BLaER1 (cell line): ENCODE data around the gene CPT1A.
"Not testable (repeated sequence)": the region's sequence is repeated elsewhere in the genome, so short reads cannot be mapped to it uniquely, and the experiment has no call there.

Experiments
- H3K27ac ChIP-seq: shearing (Covaris generic); formaldehyde crosslinking; 2 replicates; pipeline ENCODE4 v1.8.1; 2022
- H3K27me3 ChIP-seq: shearing (Covaris generic); formaldehyde crosslinking; 2 replicates; pipeline ENCODE4 v1.8.1; 2022
- H3K36me3 ChIP-seq: shearing (Covaris generic); formaldehyde crosslinking; 2 replicates; pipeline ENCODE4 v1.8.1; 2022
- H3K4me1 ChIP-seq: shearing (Covaris generic); formaldehyde crosslinking; 2 replicates; pipeline ENCODE4 v1.8.1; 2022
- H3K4me2 ChIP-seq: shearing (Covaris generic); formaldehyde crosslinking; 2 replicates; pipeline ENCODE4 v1.8.1; 2022
- H3K4me3 ChIP-seq: shearing (Covaris generic); formaldehyde crosslinking; 2 replicates; pipeline ENCODE4 v1.8.1; 2022
- H3K9ac ChIP-seq: shearing (Covaris generic); formaldehyde crosslinking; 2 replicates; pipeline ENCODE4 v1.8.1; 2022
- H3K9me3 ChIP-seq: shearing (Covaris generic); formaldehyde crosslinking; 2 replicates; pipeline ENCODE4 v1.8.1; 2022
- H4K20me1 ChIP-seq: shearing (Covaris generic); formaldehyde crosslinking; 2 replicates; pipeline ENCODE4 v1.8.1; 2022
- Cebpa-rat ChIP-seq: shearing (Covaris generic); IDR thresholded peaks from 2 replicates; pipeline ENCODE4 v1.8.1; 2022

CPT1A gene

GRCh38 chr11:68870470-68870869 is 28.8 kb upstream of the CPT1A start:
- no peak overlapping the region for H3K9ac ChIP-seq
- H3K27ac ChIP-seq = no peak overlapping the region
- H4K20me1 ChIP-seq = peaks cover 19% of the 10 kb centered on the region; the same call in 1 of the 2 replicates
- no peaks in the 10 kb centered on the region for H3K36me3 ChIP-seq
- H3K4me3 ChIP-seq = peak overlapping the region; percentile 35; the same call in 1 of the 2 replicates
- H3K4me2 ChIP-seq = peak overlapping the region; percentile 79
- H3K9me3 ChIP-seq = no peaks in the 10 kb centered on the region
- peaks cover 29% of the 10 kb centered on the region for H3K27me3 ChIP-seq
- peaks cover 74% of the 10 kb centered on the region for H3K4me1 ChIP-seq
- no peak for TF ChIP-seq Cebpa-rat

GRCh38 chr11:68868221-68868835 is 26.6 kb upstream of the CPT1A start:
- peaks cover 19% of the 10 kb centered on the region; the same call in 1 of the 2 replicates for H4K20me1 ChIP-seq
- no peak overlapping the region for H3K4me2 ChIP-seq
- H3K27ac ChIP-seq = no peak overlapping the region
- H3K9me3 ChIP-seq = peaks cover 11% of the 10 kb centered on the region
- peaks cover 29% of the 10 kb centered on the region for H3K27me3 ChIP-seq
- no peaks in the 10 kb centered on the region for H3K36me3 ChIP-seq
- TF ChIP-seq Cebpa-rat = no peak
- H3K4me1 ChIP-seq = peaks cover 53% of the 10 kb centered on the region
- no peak overlapping the region for H3K9ac ChIP-seq
- no peak overlapping the region for H3K4me3 ChIP-seq

GRCh38 chr11:68867066-68867465 is 25.4 kb upstream of the CPT1A start:
- H3K9ac ChIP-seq = no peak overlapping the region
- peak overlapping the region; percentile 62 for H3K4me2 ChIP-seq
- no peaks in the 10 kb centered on the region for H3K36me3 ChIP-seq
- peaks cover 21% of the 10 kb centered on the region for H3K9me3 ChIP-seq
- peaks cover 29% of the 10 kb centered on the region for H3K27me3 ChIP-seq
- H3K27ac ChIP-seq = no peak overlapping the region
- H3K4me1 ChIP-seq = peaks cover 40% of the 10 kb centered on the region
- H4K20me1 ChIP-seq = peaks cover 19% of the 10 kb centered on the region; the same call in 1 of the 2 replicates
- no peak overlapping the region for H3K4me3 ChIP-seq
- TF ChIP-seq Cebpa-rat = no peak

- no peak for TF ChIP-seq Cebpa-rat
- peaks cover 25% of the 10 kb centered on the region for H3K4me1 ChIP-seq
- H3K36me3 ChIP-seq = no peaks in the 10 kb centered on the region
- no peak overlapping the region for H3K4me2 ChIP-seq
- no peak overlapping the region for H3K4me3 ChIP-seq
- H3K9ac ChIP-seq = no peak overlapping the region
- H3K27me3 ChIP-seq = peaks cover 22% of the 10 kb centered on the region
- peaks cover 14% of the 10 kb centered on the region; the same call in 1 of the 2 replicates for H4K20me1 ChIP-seq
- H3K27ac ChIP-seq = no peak overlapping the region
- peaks cover 26% of the 10 kb centered on the region for H3K9me3 ChIP-seq
These were observed 23.5 kb upstream of the CPT1A start for GRCh38 chr11:68865241-68865640.

GRCh38 chr11:68863553-68864265 is 22.0 kb upstream of the CPT1A start:
- Histone ChIP-seq H3K4me2 (no peak overlapping the region), H3K36me3 (no peaks in the 10 kb centered on the region), H4K20me1 (peaks cover 5% of the 10 kb centered on the region; the same call in 1 of the 2 replicates), H3K4me3 (no peak overlapping the region), H3K27ac (no peak overlapping the region), H3K9ac (no peak overlapping the region), H3K4me1 (peaks cover 11% of the 10 kb centered on the region), H3K9me3 (peaks cover 36% of the 10 kb centered on the region), H3K27me3 (peaks cover 7% of the 10 kb centered on the region; the same call in 1 of the 2 replicates)
- TF ChIP-seq Cebpa-rat = no peak

- no peak overlapping the region for H3K27ac ChIP-seq
- H4K20me1 ChIP-seq = no peaks in the 10 kb centered on the region; the same call in 1 of the 2 replicates
- peaks cover 11% of the 10 kb centered on the region for H3K4me1 ChIP-seq
- peaks cover 8% of the 10 kb centered on the region for H3K27me3 ChIP-seq
- no peak overlapping the region for H3K4me2 ChIP-seq
- TF ChIP-seq Cebpa-rat = no peak
- H3K36me3 ChIP-seq = no peaks in the 10 kb centered on the region
- no peak overlapping the region for H3K4me3 ChIP-seq
- H3K9ac ChIP-seq = no peak overlapping the region
- peaks cover 36% of the 10 kb centered on the region for H3K9me3 ChIP-seq
These were observed 20.7 kb upstream of the CPT1A start for GRCh38 chr11:68862421-68862820.

- peaks cover 9% of the 10 kb centered on the region for H3K4me1 ChIP-seq
- H3K36me3 ChIP-seq = no peaks in the 10 kb centered on the region
- H3K4me3 ChIP-seq = no peak overlapping the region
- peaks cover 33% of the 10 kb centered on the region for H3K9me3 ChIP-seq
- TF ChIP-seq Cebpa-rat = no peak
- peaks cover 16% of the 10 kb centered on the region for H4K20me1 ChIP-seq
- no peak overlapping the region for H3K27ac ChIP-seq
- H3K27me3 ChIP-seq = peaks cover 41% of the 10 kb centered on the region
- no peak overlapping the region for H3K9ac ChIP-seq
- H3K4me2 ChIP-seq = no peak overlapping the region
These were observed 17.4 kb upstream of the CPT1A start for GRCh38 chr11:68859123-68859522.

- no peaks in the 10 kb centered on the region for H3K36me3 ChIP-seq
- no peak overlapping the region for H3K4me3 ChIP-seq
- peaks cover 9% of the 10 kb centered on the region for H3K4me1 ChIP-seq
- H3K4me2 ChIP-seq = no peak overlapping the region
- peaks cover 15% of the 10 kb centered on the region; the same call in 1 of the 2 replicates for H3K9me3 ChIP-seq
- no peak for TF ChIP-seq Cebpa-rat
- H4K20me1 ChIP-seq = peaks cover 18% of the 10 kb centered on the region
- H3K27me3 ChIP-seq = peaks cover 61% of the 10 kb centered on the region
- no peak overlapping the region for H3K9ac ChIP-seq
- no peak overlapping the region for H3K27ac ChIP-seq
These were observed 15.4 kb upstream of the CPT1A start for GRCh38 chr11:68857037-68857586.

GRCh38 chr11:68856425-68857030 is 14.8 kb upstream of the CPT1A start:
- H3K27ac ChIP-seq, H3K4me1 ChIP-seq, H3K36me3 ChIP-seq, H3K4me2 ChIP-seq, H3K4me3 ChIP-seq, H3K9ac ChIP-seq: not testable (repeated sequence)
- H3K9me3 ChIP-seq = peaks cover 15% of the 10 kb centered on the region; the same call in 1 of the 2 replicates
- H3K27me3 ChIP-seq = peaks cover 64% of the 10 kb centered on the region
- H4K20me1 ChIP-seq = peaks cover 18% of the 10 kb centered on the region
